Measurements from ENCODE around the gene OR7A5.

GRCh38 chr19:14848822-14849221 lies 13.8 kb upstream of the OR7A5 start, which contains the start of gene OR7A10:
- no peak for TF ChIP-seq EZH2phosphoT487 (IDR thresholded peaks at IDR 0.05; ENCODE audit: insufficient read depth, low read depth)
- TF ChIP-seq EZH2 (IDR thresholded peaks at IDR 0.05; ENCODE audit: insufficient read depth, poor library complexity, severe bottlenecking): no peak

Measured in GM23248 (cell line).